HG03457 (cell line): ENCODE data around the gene NBAS.
A peak's percentile ranks its signal among the peaks of the same experiment; 100 is the strongest.
"Not testable (repeated sequence)": the region's sequence is repeated elsewhere in the genome, so short reads cannot be mapped to it uniquely, and the experiment has no call there.

Experiments
- ATAC-seq: cut with Tn5 transposase; IDR thresholded peaks from one replicate; pipeline ENCODE4 v1.9.1; 2021; ENCODE audit warnings: moderate number of reproducible peaks; ENCODE audit not compliant: unreplicated experiment

Gene NBAS

DNA sequence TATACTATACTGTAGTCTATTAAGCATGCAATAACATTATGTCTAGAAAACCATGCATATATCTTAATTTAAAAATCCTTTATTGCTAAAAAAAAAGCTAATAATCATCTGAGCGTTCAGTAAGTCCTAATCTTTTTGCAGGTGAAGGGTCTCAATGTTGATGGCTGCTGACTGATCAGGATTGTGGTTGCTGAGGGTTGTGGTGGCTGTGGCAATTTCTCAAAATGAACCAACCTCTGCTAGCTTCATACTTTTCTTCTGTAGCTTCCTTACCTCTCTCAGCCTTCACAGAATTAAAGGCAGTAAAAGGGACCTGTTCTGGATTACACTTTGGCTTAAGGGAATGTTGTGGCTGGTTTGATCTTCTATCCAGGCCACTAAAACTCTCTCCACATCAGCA, 235.8 kb downstream of the NBAS start:
- ATAC-seq, result no peak

DNA sequence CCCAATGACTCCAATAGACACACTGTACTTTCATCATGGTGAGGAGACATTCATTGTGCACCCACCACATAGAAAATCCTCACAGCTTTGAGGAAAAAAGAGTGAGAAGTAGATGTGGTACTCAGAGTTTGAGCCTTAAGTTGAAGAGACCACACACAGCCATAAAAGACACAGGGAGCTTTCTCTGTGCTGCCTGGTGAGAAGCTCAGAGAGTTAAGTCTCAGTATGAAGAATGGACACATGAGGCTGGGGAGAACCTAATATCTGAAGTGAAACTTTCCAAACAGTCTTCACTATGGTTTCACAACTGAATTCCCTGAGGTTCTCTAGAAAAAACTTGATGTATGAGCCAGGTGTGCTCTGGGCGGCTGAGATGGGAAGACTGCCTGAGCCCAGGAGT, 237.9 kb downstream of the NBAS start:
- no peak for ATAC-seq

DNA sequence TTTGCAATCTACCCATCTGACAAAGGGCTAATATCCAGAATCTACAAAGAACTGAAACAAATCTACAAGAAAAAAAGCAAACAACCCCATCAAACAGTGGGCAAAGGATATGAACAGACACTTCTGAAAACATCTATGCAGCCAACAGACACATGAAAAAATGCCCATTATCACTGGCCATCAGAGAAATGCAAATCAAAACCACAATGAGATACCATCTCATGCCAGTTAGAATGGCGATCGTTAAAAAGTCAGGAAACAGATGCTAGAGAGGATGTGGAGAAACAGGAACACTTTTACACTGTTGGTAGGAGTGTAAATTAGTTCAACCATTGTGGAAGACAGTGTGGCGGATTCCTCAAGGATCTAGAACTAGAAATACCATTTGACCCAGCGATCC, 239.7 kb downstream of the NBAS start:
- not testable (repeated sequence) for ATAC-seq

DNA sequence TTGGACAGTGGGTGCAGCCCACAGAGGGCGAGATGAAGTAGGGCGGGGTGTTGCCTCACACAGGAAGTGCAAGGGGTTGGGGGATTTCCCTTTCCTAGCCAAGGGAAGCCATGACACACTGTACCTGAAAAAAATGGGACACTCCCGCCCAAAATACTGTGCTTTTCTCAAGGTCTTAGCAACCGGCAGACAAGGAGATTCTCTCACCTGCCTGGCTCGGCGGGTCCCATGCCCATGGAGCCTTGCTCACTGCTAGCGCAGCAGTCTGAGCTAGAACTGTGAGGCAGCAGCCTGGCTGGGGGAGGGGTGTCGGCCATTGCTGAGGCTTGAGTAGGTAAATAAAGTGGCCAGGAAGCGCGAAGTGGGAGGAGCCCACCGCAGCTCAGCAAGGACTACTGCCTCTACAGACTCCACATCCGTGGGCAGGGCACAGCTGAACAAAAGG, 244.7 kb downstream of the NBAS start:
- no peak for ATAC-seq

DNA sequence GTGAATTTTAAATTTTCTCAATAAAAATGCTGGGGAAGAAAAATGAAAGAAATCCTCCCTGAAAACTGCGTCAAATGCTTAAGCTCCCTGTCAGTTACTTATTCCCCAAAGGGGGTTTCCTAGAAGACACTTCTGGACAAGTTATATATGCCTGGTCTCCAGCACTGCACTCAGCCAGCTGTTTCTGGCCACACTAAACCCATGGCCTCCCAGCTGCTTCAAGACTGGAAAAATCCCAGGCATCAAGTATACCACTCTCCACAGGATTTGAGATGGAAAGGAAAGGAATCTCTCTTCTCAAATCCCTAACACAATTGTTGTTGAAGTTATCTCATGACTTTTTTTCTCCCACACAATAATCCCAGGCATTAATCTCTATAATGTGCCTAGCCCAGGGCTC, 245.7 kb downstream of the NBAS start:
- ATAC-seq, result no peak

DNA sequence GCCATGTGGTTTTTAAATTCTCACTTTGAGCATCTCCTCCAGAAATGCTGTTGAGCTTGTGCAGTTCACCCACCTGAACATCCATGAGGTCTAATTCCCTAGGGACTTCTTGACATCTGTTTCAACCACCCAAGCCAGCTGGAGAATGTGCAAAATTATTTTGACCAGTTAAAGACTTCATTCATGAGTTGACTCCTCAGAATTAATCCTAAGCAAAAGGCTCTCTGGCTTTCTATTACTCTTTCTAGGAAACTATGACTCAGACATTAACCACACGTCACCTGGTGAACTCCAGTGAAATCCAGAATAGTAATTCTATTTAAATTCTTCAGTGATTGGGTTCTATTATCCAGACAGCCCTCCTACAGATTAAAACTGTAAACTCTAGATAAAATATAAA, 247.5 kb downstream of the NBAS start:
- ATAC-seq, result peak; percentile 77

DNA sequence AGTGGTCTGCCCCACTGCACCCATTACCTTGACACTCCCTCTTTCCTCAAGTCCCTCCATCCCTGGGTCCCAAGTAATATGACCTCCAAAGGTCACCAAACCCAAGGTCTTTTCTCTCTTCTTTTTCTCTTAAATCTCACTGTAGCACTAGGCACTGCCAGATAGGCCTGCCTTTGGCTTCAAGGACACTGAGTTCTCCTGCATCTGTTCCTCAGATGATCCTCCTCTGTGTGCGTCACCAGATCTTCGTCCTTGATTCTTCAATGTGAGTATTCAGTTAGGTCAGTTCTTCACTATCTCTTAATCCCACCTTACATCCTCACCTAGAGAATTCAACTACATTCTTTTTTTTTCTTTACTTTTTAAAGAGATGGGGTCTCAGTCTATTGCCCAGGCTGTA, 249.2 kb downstream of the NBAS start:
- ATAC-seq, result no peak

DNA sequence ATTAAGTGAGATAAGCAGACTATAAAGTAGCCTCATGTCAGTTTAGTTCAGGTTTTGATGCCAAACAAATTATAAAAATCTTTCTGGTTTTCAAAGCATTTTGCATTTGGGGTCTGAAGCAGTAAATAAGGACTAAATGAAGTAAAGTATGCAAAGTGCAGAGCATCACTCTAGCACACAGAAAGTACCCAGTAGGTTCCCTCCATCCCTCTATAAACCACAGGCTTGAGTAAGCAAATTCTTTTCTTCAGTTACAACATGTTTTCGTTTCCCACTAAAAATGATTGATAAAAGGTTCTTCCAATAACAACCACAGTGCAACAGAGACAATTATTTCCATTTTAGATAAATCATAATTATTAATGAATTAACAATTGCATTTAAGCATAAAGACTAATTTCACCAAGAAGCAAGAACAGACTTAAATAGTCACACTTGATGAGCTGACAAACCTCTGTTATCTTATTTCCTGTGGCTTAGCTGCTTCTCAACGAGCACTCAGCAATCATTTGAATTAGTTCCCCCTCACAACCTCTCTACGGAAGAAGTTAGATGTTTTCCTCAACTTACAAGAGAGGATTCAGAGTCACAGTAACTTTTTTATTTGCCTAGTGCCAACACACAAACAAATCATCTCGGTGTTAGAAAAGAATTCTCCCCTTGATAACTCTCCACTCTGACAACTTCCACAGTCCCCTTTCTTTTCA, 249.8 kb downstream of the NBAS start:
- ATAC-seq, result peak; percentile 49

DNA sequence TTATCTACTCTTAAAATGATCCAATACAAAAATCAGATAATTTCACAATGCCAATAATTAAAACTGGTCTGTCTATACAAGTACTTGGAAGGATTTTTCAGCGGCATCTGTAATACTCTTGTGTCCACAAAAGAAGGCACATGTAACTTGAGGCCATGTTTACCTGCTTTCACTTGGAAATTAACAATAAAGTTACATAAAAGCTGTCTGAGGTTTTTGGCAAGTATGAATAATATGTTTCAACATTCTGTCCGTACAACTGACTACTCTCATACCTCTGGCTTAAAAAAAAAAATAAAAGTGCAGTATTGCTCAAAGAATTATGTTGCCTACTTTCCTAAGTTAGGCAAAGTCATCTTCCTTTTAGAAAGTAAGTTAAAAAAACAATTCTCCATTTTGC, 253.6 kb downstream of the NBAS start:
- no peak for ATAC-seq

DNA sequence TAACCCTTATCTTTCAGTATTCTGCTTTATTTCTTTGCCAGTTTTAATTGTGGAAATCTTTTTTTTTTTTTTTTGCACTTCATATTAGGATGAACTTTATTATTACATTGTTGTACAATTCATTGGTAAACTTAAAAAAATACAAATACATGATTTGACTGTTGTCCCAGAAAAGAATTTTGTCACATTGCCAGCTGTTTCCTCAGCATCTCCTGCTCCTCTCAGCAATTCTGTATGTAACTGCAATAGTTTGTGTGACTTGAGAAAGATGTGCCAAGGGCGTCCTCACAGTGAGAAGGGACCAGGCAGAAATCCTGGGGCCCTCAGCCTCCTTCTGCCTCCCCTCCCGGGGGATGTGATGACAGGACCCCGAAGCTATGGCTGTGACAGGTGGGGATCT, 254.4 kb downstream of the NBAS start:
- ATAC-seq, result no peak

DNA sequence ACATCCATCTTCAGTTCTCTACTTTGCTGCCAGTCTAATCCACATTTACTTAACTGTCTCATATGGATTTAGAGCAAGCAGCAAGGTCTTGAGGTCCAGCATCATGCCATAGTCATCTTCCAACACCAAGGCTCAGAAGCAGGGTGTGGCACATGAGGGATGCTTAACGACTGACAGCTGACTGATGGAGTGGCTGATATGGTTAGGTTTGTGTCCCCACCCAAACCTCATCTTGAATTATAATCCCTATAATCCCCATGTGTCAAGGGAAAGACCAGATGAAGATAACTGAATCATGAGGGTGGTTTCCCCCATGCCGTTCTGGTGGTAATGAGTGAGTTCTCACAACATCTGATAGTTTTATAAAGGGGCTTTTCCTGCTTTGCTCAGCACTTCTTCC, 257.3 kb downstream of the NBAS start:
- ATAC-seq, result no peak

DNA sequence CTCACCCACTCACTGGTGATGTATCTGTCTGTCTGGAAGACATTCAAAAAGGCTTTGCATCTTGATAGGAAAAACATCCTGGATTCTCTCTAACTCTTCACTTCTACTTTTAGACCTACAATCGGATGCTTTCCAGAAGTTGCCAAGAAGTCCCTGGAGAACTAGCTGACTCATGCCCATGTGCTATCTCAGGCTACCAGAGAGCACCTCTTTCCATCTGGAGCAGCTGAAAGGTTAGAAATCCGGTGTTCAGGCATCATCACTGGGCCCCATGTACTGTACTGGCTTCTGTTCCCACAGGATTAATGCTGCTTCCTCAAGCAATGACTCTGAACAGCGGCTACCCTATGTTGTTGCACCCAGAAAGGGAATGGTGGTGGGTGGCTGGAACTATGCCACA, 259.0 kb downstream of the NBAS start:
- no peak for ATAC-seq

DNA sequence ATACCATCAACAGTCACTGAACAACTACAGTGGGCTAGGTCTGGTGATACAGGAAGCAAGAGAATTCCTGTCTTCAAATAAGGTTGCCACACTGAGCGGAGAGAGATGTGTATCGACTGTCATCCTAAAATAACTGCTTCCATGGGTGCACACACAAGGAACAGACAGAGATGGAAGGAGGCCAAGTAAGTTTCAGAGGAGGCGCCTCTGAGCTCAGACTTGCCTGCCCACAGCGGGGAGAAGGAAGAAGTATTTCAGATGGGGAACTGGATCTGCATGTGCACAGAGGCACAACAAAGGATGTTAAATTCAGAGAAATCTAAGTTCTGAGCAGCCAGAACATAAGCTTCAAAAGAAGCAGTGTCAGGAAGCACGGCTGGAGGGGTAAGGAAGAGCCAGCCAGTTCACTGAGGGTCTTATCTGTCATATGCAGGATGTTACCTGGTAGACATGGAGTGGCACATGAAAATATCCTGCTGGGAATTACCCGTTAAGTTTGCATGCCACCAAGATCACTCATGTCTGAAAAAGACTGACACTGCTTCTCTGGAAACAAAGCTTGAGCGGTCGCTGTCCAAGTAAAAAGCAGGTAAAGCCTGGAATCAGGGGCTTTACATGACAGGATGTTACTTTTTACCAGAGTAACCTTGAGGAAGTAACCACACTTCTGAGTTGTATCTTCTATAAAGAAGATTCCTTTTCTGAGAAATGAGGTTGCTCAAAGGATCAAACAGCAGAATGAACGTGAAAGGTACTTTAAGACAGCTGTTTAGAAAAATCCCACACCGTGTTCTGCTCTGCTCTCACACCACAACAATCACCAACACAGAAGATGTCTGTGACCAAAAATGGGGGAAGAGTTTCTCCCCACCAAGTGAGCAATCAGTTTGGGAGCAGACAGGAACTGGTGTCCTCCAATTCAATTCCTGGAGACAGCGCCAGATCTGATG, 260.2 kb downstream of the NBAS start:
- ATAC-seq, result no peak

DNA sequence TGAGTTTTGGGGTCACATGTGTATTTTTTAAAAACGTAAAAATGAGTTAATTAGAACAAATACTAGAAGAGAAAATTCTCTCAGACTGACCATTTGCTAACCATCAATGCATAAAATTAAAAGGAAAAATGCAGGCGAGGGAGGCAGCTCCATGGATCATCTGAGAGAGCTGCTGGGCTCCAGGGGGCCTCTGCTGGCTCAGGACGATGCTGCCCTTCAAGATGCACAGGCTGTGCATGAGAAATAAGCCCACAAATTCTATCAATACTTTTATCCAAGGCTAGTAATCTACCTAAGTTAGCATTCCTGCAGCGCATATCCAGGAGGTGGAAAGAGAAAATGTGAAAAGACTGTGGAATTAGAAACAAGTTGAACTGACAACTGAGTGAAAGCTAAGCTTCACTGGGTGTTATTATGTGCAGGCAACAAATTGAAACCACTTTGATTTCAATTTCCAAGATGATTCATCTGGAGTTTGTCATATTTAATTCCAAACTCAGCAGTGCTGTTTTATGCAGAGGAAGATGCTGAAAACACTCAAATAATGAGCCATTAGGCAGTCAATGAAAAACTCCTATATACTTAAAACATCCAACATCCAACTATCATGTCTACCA, 261.1 kb downstream of the NBAS start:
- ATAC-seq, result no peak

DNA sequence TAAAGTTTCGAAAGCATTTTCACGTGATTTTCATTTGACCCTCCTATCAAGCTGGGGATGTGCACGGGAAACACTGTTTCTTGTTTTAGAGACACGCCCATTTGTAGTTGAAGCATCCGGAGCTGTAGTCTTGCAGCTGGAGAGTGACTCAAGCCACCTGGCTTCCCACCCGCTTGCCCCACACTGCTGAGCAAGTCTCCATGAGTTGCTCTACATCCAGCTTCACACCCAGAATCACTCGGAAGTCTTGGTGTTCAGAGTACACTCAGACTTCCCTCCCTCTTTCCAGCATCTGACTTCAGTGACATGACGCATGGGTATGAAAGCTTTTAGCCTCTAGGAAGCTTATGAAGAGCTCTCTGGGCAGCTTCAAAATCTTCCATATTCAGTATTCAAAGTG, 262.4 kb downstream of the NBAS start:
- ATAC-seq, result no peak

DNA sequence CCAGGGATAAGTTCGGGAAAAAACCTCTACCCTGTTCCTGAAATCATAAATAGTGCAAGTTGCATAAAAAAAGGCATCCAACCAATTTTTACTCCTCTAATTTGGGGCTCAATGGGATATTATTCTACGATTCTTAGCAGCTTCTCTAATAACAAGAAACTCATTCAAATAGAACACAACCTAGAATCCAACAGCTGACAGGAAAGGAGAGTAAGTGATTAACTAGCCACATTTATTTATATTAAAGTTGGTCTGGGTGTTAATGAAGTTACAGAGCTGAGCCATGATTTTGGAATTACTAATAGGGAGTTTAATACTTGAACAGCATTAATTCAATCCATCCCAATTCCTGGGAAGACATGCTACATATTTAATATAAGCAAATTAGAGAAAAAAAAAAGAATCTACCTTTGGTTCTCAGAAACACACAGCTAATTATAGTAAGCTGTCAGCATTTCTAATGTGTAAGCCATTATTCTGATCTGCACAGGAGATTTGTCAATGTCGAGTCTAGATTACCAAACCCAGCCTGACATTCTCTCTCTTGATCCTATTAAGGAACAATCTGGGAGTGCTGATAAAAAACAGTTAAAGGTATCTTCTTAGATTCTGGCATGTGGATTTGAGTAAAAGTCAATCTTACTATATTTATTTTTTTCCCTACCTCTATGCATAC, 267.7 kb downstream of the NBAS start:
- peak; percentile 84 for ATAC-seq

DNA sequence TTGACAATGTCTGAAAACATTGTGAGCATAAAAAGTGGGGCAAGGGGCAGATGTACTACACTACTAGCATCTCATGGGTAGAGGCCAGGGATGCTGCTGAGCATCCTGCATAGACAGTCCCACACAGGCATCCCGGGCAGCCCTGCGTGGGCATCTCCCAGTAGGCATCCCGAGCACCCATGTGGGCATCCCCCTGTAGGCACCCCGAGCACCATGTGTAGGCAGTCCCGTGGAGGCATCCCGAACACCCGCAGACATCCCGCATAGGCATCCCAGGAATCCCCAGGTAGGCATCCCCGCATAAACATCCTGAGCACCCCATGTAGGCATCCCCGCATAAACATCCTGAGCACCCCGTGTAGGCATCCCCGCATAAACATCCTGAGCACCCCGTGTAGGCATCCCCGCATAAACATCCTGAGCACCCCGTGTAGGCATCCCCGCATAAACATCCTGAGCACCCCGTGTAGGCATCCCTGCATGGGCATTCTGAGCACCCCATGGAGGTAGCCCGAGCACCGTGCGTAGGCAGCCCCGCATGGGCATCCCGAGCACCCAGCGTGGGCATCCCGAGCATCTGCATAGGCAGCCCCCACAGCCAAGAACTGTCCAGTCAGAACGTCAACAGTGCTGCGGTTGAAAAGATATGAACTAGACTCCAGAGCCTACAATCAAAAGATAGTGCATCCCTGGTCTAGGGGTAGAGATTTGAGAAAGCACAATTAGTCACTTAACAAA, 273.5 kb downstream of the NBAS start:
- ATAC-seq, result no peak

DNA sequence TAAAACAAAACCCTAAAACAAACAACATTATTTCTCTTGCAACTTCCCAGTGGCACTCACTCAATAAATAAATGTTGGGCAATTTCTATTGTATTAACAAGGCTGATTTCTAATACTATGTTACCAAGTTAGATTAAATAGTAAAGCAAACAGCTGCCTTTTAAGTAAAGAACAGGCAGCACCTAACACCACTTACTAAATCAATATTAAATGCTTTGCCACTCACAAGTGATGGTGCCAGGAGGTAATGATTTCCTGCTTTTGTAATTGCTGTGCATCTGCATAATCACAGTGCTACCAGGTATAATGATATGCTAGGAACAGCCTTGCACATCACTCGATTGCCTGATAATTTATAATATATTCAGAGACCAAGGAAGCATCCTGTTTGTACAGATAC, 276.5 kb downstream of the NBAS start:
- ATAC-seq, result no peak

DNA sequence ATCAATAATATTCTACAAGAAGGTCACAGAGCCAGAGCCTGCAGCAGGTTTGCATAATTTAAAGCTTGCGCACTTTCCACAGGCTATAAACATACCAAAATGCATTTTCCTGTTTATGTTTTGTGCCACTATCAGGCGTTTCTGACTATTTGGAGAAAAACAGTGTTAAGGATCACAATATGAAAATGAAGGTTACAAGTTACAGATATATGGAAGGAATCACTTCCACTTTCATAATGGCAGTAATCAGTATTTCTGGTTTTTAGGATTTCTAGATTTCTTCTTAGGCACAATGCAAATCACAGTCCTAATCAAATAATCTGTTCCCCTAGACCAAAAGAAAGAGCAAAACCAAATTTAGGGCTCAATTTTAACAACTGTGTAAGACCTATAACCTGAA, 279.5 kb downstream of the NBAS start:
- ATAC-seq, result no peak

DNA sequence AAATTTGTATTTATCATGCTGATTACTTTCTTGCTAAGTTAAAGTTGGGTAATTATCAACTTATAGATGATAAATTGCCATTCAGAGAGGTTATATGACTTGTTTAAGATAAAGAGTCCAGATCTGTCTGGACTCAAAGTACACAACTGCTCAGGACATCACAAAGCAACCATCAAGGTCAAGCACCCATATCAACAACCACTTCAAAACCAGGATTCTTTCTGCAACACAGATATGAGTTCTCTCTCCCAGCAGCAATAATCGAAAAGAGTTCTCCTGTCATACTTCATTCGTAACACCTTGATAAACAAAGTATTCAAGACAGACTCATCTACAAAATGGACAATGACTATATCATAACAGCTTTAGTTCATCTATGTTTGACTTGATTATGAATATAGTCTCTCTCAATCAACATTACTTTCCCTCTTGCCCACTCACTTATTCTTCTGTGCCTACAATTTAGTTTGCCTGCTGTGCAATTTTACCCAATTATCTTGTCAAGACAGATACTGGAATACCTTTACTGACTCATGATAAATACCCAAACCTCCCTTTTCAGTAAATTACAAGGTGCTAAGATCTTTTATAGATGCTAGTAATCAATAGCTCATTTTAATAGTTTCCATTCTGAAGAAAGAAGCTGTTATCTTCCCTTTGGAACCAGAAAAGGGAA, 281.8 kb downstream of the NBAS start:
- ATAC-seq, result no peak
